ENCODE measurements around the gene ZBTB44.

- TF ChIP-seq CTCF (IDR thresholded peaks at IDR 0.05) = no peak
- TF ChIP-seq POLR2A (IDR thresholded peaks at IDR 0.05) = no peak
- TF ChIP-seq POLR2AphosphoS5 (IDR thresholded peaks at IDR 0.05) = no peak
- TF ChIP-seq EP300 (IDR thresholded peaks at IDR 0.05) = no peak
Measured at GRCh38 chr11:130322126-130322525, 7.4 kb upstream of the ZBTB44 start.
